AG09309 (cell line): Measurements from ENCODE around the gene LRP11.
A peak's percentile ranks its signal among the peaks of the same experiment; 100 is the strongest.
"Not testable (repeated sequence)": the region's sequence is repeated elsewhere in the genome, so short reads cannot be mapped to it uniquely, and the experiment has no call there.

Experiments used
- DNase-seq: peaks from one replicate; pipeline ENCODE4 v3.0.0-alpha.2; 2010; ENCODE audit warnings: low read depth
- H3K4me3 ChIP-seq: 2 replicates; pipeline ENCODE4 v1.5.1; 2011; ENCODE audit warnings: mild to moderate bottlenecking, low read depth, low read length, moderate library complexity; ENCODE audit not compliant: control insufficient read depth
- CTCF ChIP-seq: IDR thresholded peaks from 2 replicates; pipeline ENCODE4 v1.5.1; 2011; ENCODE audit warnings: mild to moderate bottlenecking, low read depth, low read length, inconsistent platforms; ENCODE audit not compliant: insufficient read depth, control insufficient read depth; ENCODE audit errors: missing control alignments

Gene LRP11

GRCh38 chr6:149855741-149856140, 8.4 kb downstream of the LRP11 start:
- no peak for TF ChIP-seq CTCF
- DNase-seq: no peak
- H3K4me3 ChIP-seq: peak overlapping the region; percentile 15

- no peak for TF ChIP-seq CTCF
- DNase-seq: no peak
- H3K4me3 ChIP-seq: peak overlapping the region; percentile 15
Observed at GRCh38 chr6:149855040-149855654, 9.0 kb downstream of the LRP11 start.

GRCh38 chr6:149854532-149854931, 9.6 kb downstream of the LRP11 start:
- no peak for DNase-seq
- H3K4me3 ChIP-seq: no peak overlapping the region
- no peak for TF ChIP-seq CTCF

GRCh38 chr6:149854017-149854416, 10.1 kb downstream of the LRP11 start:
- not testable (repeated sequence) for DNase-seq, H3K4me3 ChIP-seq

GRCh38 chr6:149852881-149853280, 11.3 kb downstream of the LRP11 start:
- DNase-seq: no peak
- H3K4me3 ChIP-seq: no peak overlapping the region

DNA sequence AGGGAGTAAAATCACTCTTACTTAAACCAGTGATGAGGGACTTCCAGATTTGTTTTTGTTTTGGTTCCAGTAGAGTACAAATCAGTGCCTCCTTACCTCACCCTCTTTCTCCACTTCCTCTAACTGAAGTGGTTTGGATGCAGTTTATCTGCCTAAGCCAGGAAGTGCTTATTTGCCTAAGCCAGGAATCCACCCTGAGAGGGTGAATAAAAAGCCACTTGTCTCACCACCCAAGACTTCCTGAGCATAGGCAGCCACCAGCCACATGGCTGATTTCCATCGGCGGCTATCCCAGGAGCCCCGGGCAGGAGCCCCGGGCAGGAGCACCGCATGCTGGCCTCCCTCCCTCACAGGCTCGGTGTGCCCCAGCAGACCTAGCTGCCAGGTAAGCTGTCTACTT, 12.0 kb downstream of the LRP11 start:
- H3K4me3 ChIP-seq: no peak overlapping the region
- no peak for DNase-seq
- no peak for TF ChIP-seq CTCF

More at GRCh38 chr6:149852881-149853280, 11.3 kb downstream of the LRP11 start:
- no peak for TF ChIP-seq CTCF

GRCh38 chr6:149851461-149852110, 12.6 kb downstream of the LRP11 start:
- no peak overlapping the region for H3K4me3 ChIP-seq
- DNase-seq: no peak
- TF ChIP-seq CTCF: no peak

DNA sequence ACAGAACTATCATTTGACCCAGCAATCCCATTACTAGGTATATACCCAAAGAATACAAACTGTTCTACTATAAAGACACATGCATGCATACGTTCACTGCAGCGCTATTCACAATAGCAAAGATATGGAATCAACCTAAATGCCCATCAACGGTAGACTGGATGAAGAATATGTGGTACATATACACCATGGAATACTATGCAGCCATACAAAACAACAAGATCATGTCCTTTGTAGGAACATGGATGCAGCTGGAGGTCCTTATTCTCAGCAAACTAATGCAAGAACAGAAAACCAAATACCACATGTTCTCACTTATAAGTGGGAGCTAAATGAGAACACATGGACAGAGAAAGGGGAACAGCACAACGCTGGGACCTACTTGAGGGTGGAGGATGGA, 15.8 kb downstream of the LRP11 start:
- H3K4me3 ChIP-seq, DNase-seq: not testable (repeated sequence)
